Measurements from ENCODE around the gene STXBP6.

DNA sequence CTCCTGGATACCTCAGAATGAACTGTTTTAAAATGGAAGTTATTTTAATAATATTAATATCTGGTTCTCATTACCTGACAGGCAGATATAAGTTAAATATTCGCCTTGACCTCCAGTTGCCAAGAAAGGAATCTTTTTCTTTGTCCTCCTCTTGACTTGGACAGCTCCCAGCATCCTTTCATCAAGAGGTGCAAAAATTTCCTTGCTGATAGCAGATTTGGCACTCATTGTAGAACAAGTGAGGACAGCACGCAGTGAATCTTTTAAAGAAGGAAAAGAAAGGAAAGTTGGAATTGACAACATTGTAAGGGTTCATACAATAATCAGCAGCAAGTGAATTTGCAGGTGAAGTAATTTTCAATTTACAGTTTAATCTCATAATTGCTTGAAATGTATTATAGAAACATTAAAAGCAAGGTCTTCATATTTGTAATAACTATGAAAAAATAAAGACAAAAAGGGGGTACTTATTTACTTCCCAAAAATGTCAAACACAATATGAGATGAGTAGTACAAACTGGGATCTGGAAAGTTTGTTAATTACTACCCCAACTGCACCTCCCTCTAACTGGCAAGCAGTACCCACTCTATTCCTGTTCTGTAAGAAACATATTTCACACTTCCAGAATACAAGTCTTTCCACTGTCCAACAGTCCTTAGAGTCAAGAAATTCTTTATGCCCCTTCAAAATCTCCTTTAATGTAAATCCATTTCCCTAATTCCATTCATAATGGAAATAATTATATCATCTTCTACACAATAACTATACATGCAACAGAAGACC is 75.2 kb downstream of the STXBP6 start:
- TF ChIP-seq, protein P1, sequence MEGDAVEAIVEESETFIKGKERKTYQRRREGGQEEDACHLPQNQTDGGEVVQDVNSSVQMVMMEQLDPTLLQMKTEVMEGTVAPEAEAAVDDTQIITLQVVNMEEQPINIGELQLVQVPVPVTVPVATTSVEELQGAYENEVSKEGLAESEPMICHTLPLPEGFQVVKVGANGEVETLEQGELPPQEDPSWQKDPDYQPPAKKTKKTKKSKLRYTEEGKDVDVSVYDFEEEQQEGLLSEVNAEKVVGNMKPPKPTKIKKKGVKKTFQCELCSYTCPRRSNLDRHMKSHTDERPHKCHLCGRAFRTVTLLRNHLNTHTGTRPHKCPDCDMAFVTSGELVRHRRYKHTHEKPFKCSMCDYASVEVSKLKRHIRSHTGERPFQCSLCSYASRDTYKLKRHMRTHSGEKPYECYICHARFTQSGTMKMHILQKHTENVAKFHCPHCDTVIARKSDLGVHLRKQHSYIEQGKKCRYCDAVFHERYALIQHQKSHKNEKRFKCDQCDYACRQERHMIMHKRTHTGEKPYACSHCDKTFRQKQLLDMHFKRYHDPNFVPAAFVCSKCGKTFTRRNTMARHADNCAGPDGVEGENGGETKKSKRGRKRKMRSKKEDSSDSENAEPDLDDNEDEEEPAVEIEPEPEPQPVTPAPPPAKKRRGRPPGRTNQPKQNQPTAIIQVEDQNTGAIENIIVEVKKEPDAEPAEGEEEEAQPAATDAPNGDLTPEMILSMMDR (IDR thresholded peaks at IDR 0.05; ENCODE audit: low read depth, low read length): no peak
- TF ChIP-seq, protein P2, sequence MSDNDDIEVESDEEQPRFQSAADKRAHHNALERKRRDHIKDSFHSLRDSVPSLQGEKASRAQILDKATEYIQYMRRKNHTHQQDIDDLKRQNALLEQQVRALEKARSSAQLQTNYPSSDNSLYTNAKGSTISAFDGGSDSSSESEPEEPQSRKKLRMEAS (IDR thresholded peaks at IDR 0.05; ENCODE audit: low read depth, low read length): no peak
- TF ChIP-seq MYC (IDR thresholded peaks at IDR 0.05; ENCODE audit: low read depth, low read length) (no peak), POLR2A (IDR thresholded peaks at IDR 0.05; ENCODE audit: extremely low read depth, insufficient read length) (no peak)

Data from NB4 (cell line).